Measurements from ENCODE around the gene PCGF3.
"Not testable (repeated sequence)": the region's sequence is repeated elsewhere in the genome, so short reads cannot be mapped to it uniquely, and the experiment has no call there.

Gene PCGF3

GRCh38 chr4:780255-780654 lies 74.6 kb downstream of the PCGF3 start:
- in situ Hi-C loops (cut with MboI; ENCODE audit: low sequenced_read_pairs): not testable (repeated sequence)

- in situ Hi-C loops (cut with MboI; ENCODE audit: low sequenced_read_pairs): no loop called here
Measured at GRCh38 chr4:780716-781492, 75.3 kb downstream of the PCGF3 start.

GRCh38 chr4:781493-782216 lies 76.0 kb downstream of the PCGF3 start:
- in situ Hi-C loops (cut with MboI; ENCODE audit: low sequenced_read_pairs): no loop called here

GRCh38 chr4:784401-785331 lies 79.0 kb downstream of the PCGF3 start:
- in situ Hi-C loops (cut with MboI; ENCODE audit: low sequenced_read_pairs): no loop called here

- in situ Hi-C loops (cut with MboI; ENCODE audit: low sequenced_read_pairs): no loop called here
Measured at GRCh38 chr4:785332-786073, 79.9 kb downstream of the PCGF3 start.

GRCh38 chr4:786074-786741 lies 80.6 kb downstream of the PCGF3 start:
- in situ Hi-C loops (cut with MboI; ENCODE audit: low sequenced_read_pairs): no loop called here

GRCh38 chr4:786861-787300 lies 81.2 kb downstream of the PCGF3 start:
- in situ Hi-C loops (cut with MboI; ENCODE audit: low sequenced_read_pairs): no loop called here

GRCh38 chr4:787561-787981 lies 81.9 kb downstream of the PCGF3 start:
- in situ Hi-C loops (cut with MboI; ENCODE audit: low sequenced_read_pairs): no loop called here

GRCh38 chr4:788006-788635 lies 82.5 kb downstream of the PCGF3 start:
- in situ Hi-C loops (cut with MboI; ENCODE audit: low sequenced_read_pairs): no loop called here

- in situ Hi-C loops (cut with MboI; ENCODE audit: low sequenced_read_pairs): no loop called here
Measured at GRCh38 chr4:788636-789297, 83.1 kb downstream of the PCGF3 start.

GRCh38 chr4:789571-790465 lies 84.2 kb downstream of the PCGF3 start:
- in situ Hi-C loops (cut with MboI; ENCODE audit: low sequenced_read_pairs): no loop called here

GRCh38 chr4:790466-790820 lies 84.8 kb downstream of the PCGF3 start:
- in situ Hi-C loops (cut with MboI; ENCODE audit: low sequenced_read_pairs): no loop called here

- in situ Hi-C loops (cut with MboI; ENCODE audit: low sequenced_read_pairs): no loop called here
Measured at GRCh38 chr4:791252-791897, 85.7 kb downstream of the PCGF3 start.

GRCh38 chr4:791898-792625 lies 86.4 kb downstream of the PCGF3 start:
- in situ Hi-C loops (cut with MboI; ENCODE audit: low sequenced_read_pairs): no loop called here

GRCh38 chr4:792626-793092 lies 87.0 kb downstream of the PCGF3 start:
- in situ Hi-C loops (cut with MboI; ENCODE audit: low sequenced_read_pairs): no loop called here

- in situ Hi-C loops (cut with MboI; ENCODE audit: low sequenced_read_pairs): no loop called here
Measured at GRCh38 chr4:793093-793861, 87.6 kb downstream of the PCGF3 start.

Measured in HL-60/S4 treated with retinoic acid at 250 ng/mL for 4 days and 3 days (cell line).